Effector CD4-positive, alpha-beta T cell (primary cell): ENCODE data around the gene OR4E1. TPM values are rescaled to one million over a fixed set of nuclear protein-coding genes. Genes with fewer than 3 reads are reported as not detected.
"Not testable (repeated sequence)": the region's sequence is repeated elsewhere in the genome, so short reads cannot be mapped to it uniquely, and the experiment has no call there.

Experiments used
- DNase-seq: peaks from one replicate; pipeline ENCODE4 v3.0.0-alpha.2; 2020
- total RNA-seq: gene quantifications from one replicate; lab custom pipeline; 2026; lab: John Stamatoyannopoulos, UW

Gene OR4E1, protein sequence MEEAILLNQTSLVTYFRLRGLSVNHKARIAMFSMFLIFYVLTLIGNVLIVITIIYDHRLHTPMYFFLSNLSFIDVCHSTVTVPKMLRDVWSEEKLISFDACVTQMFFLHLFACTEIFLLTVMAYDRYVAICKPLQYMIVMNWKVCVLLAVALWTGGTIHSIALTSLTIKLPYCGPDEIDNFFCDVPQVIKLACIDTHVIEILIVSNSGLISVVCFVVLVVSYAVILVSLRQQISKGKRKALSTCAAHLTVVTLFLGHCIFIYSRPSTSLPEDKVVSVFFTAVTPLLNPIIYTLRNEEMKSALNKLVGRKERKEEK
- not detected for total RNA-seq

DNA sequence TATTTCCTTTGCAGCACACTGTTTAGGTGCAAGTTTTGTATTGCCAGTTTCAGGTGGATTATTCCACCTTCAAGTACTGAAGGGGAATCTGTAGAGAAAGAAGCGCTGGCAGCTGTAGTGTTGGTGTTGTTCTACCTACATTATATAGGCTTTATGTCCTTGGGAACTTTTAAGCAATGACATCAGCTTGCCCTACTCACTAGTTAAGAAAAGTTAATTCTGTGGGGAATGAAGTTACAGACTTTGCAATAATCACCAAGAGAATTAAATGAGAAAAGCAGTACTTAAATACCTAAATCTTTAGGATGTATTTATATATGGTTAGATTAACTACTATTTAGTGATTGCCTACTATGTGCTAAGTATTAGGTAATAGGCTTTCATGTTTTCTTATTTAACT is at the start of gene OR4E1:
OR4E1 (minus strand) TSS at position 101 of the 400 bp plus-strand sequence. CDS start 2,883 bp downstream, outside the sequence.
- DNase-seq = no peak

DNA sequence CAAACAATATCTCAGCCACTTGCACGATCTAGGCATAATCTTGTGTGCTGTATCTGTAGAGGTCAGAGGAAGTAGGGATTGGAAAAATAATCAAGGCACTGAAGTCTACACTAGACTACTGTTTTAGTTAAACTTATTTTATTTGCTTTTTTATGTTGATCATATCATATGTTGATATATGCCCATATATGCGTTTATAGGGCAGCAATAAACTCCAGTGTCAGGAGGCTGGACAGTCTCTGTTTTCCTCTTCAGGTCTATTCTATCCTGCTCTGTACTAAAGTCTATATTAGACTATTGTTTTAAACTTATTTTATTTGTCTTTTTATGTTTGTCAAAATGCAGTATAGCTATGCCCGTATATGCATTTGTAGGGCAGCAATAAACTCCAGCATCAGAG is 47.9 kb upstream of the OR4E1 start:
- no peak for DNase-seq

DNA sequence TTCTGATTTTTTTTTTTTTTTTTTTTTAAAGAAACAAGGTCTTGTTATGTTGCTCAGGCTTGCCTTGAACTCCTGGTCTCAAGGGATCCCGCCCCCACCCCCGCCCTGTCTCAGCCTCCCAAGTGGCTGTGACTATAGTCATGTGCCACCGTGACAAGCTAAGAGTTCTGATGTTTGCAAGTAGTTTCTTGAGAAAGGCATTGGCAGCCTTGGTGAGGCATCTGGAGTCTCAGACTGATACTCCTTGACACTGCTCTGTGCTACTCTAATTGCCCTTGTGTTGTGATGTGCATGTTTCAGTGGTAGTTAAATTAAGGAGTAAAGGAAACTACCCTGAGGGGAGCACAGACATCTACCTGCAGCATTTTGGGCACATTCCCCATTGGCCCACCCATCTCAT is 46.2 kb upstream of the OR4E1 start:
- DNase-seq = no peak

DNA sequence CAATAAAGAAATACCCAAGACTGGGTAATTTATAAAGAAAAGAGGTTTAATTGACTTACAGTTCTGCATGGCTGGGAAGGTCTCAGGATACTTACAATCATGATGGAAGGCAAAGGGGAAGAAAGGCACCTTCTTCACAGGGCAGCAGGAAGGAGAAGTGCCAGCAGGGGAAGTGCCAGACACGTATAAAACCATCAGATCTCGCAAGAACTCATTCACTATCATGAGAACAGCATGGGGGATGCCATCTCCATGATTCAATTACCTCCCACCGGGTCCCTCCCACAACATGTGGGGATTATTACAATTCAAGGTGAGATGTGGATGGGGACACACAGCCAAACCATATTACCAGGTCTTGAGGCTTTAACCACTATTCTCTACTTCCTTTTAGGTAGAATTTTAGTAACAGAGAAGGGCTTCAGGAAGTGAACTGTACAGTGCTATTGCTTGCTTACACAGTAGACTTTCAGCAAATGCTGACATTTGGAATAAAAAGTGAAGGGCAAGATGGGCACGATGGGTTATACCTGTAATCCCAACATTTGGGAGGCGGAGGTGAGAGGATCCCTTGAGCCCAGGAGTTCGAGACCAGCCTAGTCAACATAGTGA is 40.8 kb upstream of the OR4E1 start:
- no peak for DNase-seq

DNA sequence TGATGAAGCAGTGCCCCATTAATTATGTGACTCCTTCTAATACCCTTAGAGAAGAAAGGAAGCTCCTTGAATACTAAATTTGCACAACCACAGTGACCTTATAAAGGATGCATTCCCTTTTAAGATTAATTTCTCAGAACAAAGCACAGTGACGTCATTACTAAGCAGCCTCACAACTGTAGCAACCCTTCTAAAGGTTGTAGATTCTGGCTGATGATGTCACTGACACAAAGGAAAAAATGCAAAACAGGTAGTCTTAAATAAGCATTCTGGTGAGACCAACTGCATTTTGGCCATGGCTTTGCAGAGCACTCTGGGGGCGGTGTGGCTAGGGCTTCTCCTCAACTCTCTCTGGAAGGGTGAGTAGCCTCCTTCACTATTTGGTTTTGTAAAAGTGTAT is 38.4 kb upstream of the OR4E1 start:
- DNase-seq = no peak

DNA sequence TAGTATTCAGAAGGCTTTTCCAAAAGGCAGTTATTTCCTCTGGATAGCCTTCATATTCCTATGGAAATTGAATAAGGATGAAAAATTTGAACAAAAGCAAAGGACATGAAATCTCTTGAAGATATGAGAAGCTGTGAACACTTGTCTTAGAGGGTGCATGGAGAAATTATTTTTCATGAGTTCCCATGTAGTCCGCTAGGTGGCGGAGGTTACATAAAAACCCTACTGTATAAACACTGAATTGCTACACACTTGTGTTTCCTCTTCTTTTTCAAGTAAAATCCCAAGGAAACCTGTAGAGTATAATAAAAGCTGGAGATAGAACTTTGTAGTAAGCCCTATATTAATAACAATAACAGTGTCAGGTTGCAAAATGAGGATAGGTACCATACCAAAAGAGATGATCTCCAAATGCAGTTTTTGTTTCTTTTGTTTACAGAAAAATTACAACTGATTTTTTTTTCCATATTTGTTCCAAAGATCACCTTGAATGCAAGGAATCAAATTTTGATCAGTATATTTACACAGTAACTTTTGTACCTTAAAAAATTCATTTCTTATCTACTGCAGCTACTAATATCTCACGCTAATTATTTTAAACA is 37.8 kb upstream of the OR4E1 start:
- no peak for DNase-seq

DNA sequence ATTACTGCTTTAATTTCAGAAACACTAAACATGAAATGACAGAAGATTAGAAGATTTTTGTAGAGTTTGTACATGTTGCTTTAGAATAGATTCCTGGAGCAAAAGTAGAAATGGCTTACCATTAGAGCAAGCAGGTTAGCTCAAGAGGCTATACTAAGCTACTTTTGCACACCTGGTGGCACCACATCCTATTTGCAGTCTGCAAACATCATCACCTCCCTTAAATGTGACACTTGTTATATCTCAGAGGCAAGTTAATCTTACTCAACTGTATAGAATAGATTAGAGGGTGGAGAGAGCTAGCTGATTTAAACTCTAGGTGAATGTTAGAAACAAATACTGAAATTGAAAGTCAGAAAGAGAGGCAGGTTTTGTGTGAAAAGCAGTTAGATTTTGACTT is 30.7 kb upstream of the OR4E1 start:
- no peak for DNase-seq

DNA sequence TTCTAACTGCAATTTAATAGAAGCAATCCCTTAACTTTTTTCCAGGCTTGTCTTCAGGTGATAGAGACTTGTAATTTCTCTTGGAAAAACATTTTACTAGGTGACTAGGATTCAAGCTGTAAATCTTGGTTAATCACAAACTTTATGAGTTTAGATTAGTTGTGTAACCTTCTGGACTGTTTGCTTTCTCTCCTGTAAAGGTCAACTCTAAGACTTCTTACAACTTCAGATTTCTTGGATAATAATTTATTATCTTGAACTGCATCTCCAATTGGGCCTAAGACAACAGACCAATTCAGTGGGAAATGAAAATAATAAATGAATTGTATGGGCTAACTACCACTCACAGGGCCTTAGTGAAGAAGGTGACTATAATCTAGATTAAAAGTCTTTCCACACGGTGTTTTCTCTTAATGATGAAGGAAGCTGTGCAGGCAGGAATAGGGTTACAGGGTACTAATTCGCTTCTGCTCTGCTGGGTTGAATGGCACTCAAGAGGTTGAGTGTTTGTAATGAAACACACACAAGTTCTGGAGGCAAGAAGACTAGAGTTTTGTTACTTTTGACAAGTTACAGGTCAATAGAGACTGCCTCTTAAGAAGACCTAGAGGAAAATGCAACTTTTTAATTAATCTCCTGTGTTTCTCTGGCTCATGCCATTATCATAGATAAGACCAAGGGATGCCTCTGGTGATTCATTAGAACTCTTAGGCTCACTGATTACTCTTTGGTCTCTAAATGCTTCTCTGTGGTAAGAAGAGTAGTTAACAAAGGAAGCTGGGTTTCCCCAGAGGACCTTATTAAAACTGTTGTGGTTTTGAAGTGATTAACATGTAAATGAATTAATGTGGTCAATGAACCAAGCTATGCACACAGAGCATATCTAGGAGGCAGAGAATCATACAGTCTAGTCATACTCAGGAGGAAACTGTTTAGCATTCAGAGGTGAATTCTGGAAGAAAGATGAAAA is 30.0 kb upstream of the OR4E1 start:
- no peak for DNase-seq

DNA sequence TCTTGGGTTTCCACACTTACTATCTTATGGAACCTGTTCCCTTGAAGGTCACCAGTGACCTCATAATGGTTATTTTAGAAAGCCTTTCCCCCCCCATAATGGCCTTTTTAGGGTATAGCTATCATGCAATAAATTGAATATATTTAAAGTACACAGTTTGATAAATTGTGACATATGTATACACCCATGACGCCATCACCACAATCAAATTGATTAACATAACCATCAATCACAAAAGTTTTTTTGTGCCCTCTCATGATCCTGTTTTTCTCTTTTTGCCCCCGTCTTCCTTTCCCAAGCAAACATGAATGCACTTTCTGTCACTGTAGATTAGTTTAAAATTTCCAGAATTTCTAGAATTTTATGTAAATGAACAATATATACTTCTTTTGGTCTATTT is 28.7 kb upstream of the OR4E1 start:
- DNase-seq = no peak

DNA sequence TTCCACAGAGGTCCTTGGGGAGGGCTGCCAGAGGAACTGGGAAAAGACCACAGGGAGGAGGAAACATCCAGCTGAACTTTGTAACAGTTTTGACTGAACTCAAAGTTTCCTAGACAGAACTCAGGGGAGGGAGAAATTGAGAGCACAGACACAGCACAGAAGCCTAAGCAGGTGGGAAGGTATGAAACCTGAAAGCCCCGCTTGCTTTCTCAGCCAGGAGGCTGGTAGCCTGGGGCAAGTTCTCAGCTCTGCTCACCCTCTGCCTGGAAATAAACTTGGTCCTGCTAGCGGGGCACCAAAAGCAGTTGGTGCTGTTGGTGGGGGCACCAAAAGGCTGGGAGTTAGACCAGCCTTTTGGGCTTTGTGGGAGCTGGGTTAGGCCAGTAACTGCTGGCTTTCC is 25.9 kb upstream of the OR4E1 start:
- DNase-seq = no peak

DNA sequence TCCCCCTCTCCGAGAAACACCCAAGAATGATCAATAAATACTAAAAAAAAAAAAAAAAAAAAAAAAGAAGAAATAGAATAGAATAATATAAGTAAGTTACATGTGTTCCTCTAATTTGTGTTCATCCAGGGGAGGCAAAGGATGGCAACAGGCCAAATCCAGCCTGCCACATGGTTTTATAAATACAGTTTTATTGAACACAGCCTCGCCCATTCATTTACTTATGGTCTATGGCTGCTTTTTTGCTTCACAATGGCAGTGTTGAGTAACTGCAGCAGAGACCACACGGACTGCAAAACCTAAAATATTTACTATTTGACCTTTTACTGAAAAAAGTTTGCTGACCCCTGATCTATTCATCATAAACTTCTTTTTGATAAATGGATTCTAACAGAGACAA is 24.9 kb upstream of the OR4E1 start:
- not testable (repeated sequence) for DNase-seq

DNA sequence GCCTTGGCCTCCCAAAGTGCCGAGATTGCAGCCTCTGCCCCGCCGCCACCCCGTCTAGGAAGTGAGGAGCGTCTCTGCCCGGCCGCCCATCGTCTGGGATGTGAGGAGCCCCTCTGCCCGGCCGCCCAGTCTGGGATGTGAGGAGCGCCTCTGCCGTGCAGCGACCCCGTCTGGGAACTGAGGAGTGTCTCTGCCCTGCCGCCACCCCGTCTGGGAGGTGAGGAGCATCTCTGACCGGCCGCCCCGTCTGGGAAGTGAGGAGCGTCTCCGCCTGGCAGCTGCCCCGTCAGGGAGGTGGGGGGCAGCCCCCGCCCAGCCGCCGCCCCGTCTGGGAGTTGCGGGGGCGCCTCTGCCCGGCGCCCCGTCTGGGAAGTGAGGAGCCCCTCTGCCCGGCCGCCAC is 24.0 kb upstream of the OR4E1 start:
- not testable (repeated sequence) for DNase-seq

DNA sequence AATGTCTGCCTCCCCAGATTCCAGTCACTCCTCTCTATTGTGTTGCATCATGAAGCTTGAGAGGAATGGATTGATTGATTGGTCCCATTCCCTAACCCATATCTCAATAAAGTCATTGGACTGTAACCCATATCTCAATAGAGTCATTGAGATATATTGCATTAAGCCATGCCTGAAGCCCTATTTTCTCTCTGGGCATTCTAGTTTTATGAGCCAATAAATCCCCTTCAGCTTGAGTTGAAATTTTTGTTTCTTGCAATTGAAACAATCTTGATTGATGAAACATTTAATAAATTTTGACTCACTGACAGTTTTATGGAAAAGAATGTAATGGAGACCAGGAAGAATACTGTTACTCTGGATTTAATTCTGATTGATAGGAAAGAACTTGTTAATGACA is 20.8 kb upstream of the OR4E1 start:
- DNase-seq = no peak

DNA sequence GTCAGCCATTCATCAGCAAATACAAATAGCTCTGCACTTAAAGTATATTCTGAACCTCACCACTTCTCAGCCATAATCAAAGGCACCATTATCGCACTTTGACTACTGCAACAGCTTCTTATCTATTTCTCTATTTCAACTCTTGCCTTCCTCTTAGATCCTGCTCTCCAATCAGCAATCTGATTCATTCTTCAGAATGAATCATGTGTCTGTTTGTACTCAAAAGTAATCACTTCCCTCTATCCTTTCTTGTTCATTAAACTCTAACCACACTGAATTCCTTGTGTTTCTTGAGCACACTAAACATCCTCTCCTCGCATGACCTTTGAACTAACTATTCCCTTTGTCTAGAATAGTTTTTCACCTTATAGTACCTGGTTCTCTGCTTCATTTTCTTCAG is 12.8 kb upstream of the OR4E1 start:
- DNase-seq = no peak

DNA sequence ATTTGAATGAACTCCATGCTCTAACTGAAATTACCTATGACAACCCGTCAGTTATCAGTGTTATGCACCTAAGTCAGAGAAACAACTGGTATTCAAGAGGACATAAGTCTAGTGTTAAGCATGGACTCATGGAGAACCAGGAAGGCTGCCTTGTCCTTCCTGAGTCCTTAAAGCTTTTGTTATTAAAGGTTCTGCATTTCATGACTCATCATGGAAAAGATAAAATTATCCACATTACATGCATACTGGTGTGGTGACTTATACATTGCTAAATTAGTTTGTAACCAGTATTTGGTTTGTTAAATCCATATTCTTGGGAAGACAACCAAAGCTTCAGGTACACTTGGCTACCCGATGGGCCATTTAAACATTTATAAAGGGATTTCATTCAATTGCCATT is 6.5 kb upstream of the OR4E1 start:
- DNase-seq = no peak

DNA sequence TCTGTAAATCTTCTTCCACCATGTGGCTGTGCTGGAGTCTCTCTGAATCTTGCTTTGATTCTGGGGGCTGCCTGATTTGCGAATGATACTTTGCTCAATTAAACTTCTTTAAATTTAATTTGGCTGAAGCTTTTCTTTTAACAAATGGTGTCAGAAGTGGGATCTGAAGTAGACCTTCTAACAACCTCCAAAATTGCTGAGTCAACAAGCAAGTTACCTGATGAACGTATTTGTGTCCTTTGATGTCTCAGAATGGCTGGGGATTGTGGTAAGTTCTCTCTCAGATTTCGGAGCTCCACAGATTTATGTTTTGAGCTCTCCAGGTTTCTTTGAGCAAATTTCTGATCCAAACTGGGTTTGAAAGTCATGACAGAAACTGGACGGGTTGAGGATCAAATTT is 1.9 kb upstream of the OR4E1 start:
- no peak for DNase-seq

DNA sequence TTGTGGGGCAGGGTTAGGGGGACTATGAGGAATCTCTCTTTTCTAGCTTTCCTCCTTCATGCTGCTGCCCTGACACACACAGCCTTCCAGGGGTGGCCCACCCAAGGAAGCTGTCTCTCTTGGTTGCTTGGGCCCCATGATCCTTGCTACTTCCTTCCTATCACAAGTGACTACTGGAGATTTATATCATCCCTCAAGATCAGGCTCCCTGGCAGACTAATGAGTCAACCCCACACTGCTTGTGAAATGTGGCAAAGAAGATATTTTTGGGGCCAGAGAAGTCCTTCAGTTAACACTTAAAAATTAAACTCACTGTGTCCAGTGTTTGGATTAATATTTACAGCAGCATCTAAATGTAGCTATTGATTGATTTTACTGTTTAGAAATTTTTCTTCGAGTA is 1.5 kb downstream of the OR4E1 start:
- DNase-seq = no peak

DNA sequence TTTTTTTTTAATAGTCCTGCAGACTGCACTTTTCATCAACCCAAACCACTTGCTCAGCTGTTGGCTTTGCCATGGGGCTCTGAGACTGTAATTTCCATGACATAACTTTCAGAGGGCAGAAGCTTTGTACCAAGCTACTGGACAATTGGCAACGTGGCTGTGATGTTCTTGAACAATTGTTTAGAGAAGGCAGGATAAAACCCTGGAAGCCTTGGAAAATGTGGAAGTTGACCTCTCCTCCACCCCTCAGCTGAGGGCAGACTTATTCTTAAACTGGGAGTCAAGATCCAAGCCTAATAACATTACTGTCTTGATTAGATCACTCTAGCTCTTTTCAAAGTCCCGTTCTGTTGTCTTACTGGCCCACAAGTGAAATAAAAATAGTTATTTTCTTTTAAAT is 2.2 kb downstream of the OR4E1 start:
- DNase-seq = no peak

DNA sequence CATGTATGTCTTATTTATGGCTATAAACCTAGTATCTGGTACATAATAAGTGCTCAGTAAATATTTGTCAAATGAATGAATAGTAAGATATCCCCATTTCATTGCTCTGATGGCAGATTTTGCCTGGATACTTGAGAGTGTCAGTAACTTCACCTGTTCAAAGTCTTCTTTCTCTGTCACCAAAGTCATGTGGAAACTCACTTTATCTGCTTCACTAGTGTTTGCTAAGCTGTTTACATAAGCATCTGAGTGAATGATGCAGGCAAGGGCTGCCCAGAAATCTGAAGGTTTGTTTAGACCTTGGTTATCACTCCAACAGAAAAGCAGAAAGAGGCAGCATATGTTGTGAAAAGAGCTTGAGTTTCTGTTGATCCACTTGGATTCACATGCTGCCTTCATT is 4.3 kb downstream of the OR4E1 start:
- DNase-seq = no peak

DNA sequence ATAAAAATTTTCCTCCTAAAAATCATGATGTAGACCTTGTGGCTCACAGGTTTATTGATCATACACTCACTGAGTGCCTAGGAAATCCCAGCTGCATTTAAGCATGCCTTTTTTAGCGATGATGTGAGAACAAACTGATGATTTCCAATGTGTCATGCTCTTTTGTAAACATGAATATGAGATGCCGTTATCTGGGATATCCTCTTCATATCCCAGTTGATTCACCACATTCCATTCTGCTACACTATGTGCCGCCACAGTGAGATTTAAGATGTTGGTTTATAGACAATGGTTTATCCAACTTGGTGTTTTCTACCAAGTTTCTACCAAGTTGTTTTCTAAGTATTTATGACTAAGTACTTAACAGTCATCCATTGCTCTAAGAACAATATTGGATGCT is 5.2 kb downstream of the OR4E1 start:
- DNase-seq = no peak

DNA sequence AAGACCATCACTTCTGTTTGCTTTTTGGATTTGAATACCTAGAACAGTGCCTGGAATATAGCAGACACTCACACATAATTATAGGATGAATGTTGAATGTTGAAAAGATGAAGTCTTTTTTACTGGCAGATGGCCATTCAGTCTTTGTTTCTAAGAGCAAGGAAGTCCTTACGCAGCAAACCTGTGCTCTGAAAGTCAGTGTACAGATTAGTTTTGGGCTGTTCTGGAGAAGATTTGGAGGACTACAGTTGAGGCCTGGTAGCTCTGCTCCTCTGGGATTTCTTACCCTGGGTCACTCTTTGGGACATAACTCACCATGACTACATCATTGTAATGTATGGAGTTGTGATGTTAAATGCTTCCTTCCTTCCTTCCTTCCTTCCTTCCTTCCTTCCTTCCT is 16.6 kb downstream of the OR4E1 start:
- no peak for DNase-seq

DNA sequence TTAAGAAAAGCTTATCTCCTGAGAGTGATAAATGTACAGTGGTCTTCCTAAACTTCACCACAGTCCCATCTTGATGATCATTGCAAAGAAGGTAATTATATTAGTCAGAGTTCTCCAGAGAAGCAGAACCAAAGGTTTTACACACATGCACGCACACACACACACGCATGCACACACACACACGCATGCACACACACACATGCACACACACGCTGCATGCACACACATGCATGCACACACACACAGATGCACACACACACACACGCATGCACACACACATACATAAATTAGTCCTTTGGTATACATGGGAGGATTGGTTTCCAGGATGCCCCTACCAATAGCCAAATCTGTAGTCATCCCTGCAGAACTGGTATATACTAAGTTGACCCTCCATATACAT is 19.4 kb downstream of the OR4E1 start:
- no peak for DNase-seq

DNA sequence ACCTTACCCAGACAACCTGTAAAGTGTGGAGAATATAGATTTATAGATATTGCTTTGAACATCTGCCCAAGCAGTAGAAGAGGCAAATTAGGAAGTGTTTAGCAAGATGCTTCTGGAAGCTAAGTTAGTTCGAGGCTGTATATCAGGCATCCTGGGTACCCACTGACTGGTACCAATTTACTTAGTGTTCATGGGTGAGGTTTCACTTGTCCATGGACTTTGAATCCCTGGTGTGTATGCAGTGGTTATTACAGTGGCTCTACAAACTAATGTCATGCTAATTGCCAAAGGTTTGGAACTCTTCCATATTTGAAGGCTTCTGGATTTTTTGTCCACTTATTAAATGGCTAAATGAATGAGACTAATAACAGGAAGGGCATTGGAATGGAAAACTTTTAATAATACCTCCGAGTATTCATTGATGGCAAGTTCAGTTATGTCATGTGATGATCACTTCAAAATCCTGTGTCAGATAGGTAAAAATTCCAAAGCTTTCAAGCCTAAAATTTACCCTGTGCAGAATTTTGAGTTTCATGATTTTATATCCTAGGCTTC is 20.2 kb downstream of the OR4E1 start, which contains the start of gene OR4E2:
OR4E2 (plus strand) TSS at position 505 of the 555 bp plus-strand sequence. CDS start 11,248 bp downstream, outside the sequence.
- no peak for DNase-seq
